ENCODE data around the gene PEX16.

The PEX16 gene

GRCh38 chr11:45897556-45897955, 20.1 kb downstream of the PEX16 start:
- no peak for DNase-seq

GRCh38 chr11:45896422-45896984, 21.2 kb downstream of the PEX16 start:
- DNase-seq, result no peak

GRCh38 chr11:45895553-45896259, 22.0 kb downstream of the PEX16 start:
- DNase-seq, result no peak

- no peak for DNase-seq
These were observed 23.0 kb downstream of the PEX16 start for GRCh38 chr11:45894555-45895247.

- DNase-seq, result no peak
These were observed 24.8 kb downstream of the PEX16 start for GRCh38 chr11:45892856-45893255.

GRCh38 chr11:45890886-45891550, 26.7 kb downstream of the PEX16 start:
- no peak for DNase-seq

GRCh38 chr11:45889966-45890365, 27.7 kb downstream of the PEX16 start:
- no peak for DNase-seq

- no peak for DNase-seq
These were observed 28.1 kb downstream of the PEX16 start for GRCh38 chr11:45889555-45889954.

GRCh38 chr11:45887587-45887986, 30.1 kb downstream of the PEX16 start:
- DNase-seq, result no peak

- DNase-seq, result no peak
These were observed 30.7 kb downstream of the PEX16 start for GRCh38 chr11:45886816-45887520.

GRCh38 chr11:45885921-45886721, 31.6 kb downstream of the PEX16 start:
- DNase-seq, result no peak

GRCh38 chr11:45885274-45885920, 32.3 kb downstream of the PEX16 start, which contains the start of gene MAPK8IP1:
Gene MAPK8IP1 (plus strand): TSS chr11:45885651. CDS start chr11:45885821, 170 bp downstream.
- DNase-seq, result peak; percentile 73

- DNase-seq, result no peak
These were observed 33.0 kb downstream of the PEX16 start for GRCh38 chr11:45884596-45885185.

- no peak for DNase-seq
These were observed 35.8 kb downstream of the PEX16 start for GRCh38 chr11:45881708-45882368.

- no peak for DNase-seq
These were observed 36.7 kb downstream of the PEX16 start for GRCh38 chr11:45880772-45881570.

GRCh38 chr11:45879803-45880686, 37.6 kb downstream of the PEX16 start:
- no peak for DNase-seq

GRCh38 chr11:45877845-45878244, 39.8 kb downstream of the PEX16 start:
- DNase-seq, result no peak

GRCh38 chr11:45877221-45877620, 40.5 kb downstream of the PEX16 start:
- no peak for DNase-seq

- DNase-seq, result no peak
These were observed 41.3 kb downstream of the PEX16 start for GRCh38 chr11:45876401-45876800.

Measured in RPMI8226 (cell line).